Endothelial cell of umbilical vein (primary cell): ENCODE measurements around the gene SMIM20. TPM values are rescaled to one million over a fixed set of nuclear protein-coding genes. Genes with fewer than 3 reads are reported as not detected.
A peak's percentile ranks its signal among the peaks of the same experiment; 100 is the strongest.

Source experiments
- BruUV-seq: library from RNA; stranded (reverse); fragments of 400-500 nt; replicated peaks from 2 replicates; lab custom pipeline; 2021; lab: Mats Ljungman, UMichigan
- CTCF ChIA-PET: fragments of 300-600, 350-600 bp; sonication (Branson Sonifier 250); formaldehyde crosslinking; loops from one replicate; lab custom pipeline; 2021; ENCODE audit warnings: antibody characterized with exemption, inconsistent platforms; lab: Charles Lee
- POLR2A ChIA-PET: fragments of 300-600, 350-600 bp; sonication (Branson Sonifier 250); formaldehyde crosslinking; loops from one replicate; lab custom pipeline; 2021; ENCODE audit warnings: antibody characterized with exemption, inconsistent platforms; lab: Charles Lee
- DNase-seq: peaks from one replicate; pipeline ENCODE4 v3.0.0-alpha.2; 2011; ENCODE audit warnings: low read depth, low spot score
- FAIRE-seq: peaks from 2 replicates; lab custom pipeline; 2011; peaks lifted over from hg19 to GRCh38; lab: Jason Lieb, UNC
- H2AFZ ChIP-seq: 2 replicates; pipeline ENCODE4 v1.6.0; 2012; ENCODE audit warnings: low read depth, low read length, control low read depth, inconsistent platforms
- H3K27ac ChIP-seq: 2 replicates; pipeline ENCODE4 v1.5.1; 2011; ENCODE audit warnings: low read depth, mild to moderate bottlenecking, control low read depth, low read length, moderate library complexity; ENCODE audit not compliant: insufficient read depth
- H3K27me3 ChIP-seq, 2 experiments: 2 replicates each; pipeline versions ENCODE4 v1.6.0 to v1.6.1; 2011; ENCODE audit warnings: low read length in 2 of 2, mixed read lengths in 1 of 2; ENCODE audit not compliant: control insufficient read depth in 2 of 2, insufficient read depth in 2 of 2
- H3K36me3 ChIP-seq, 2 experiments: 2 replicates in 1 of 2; 3 replicates in 1 of 2; pipeline ENCODE4 v1.5.1; 2011; ENCODE audit warnings: low read length in 2 of 2, mild to moderate bottlenecking in 1 of 2, moderate library complexity in 1 of 2; ENCODE audit not compliant: control insufficient read depth in 2 of 2, insufficient read depth in 2 of 2; ENCODE audit errors: extremely low read depth in 1 of 2
- H3K4me1 ChIP-seq: 3 replicates; pipeline ENCODE4 v1.5.1; 2011; ENCODE audit warnings: mild to moderate bottlenecking, low read length; ENCODE audit not compliant: control insufficient read depth, insufficient read depth; ENCODE audit errors: extremely low read depth
- H3K4me2 ChIP-seq: 2 replicates; pipeline ENCODE4 v1.6.1; 2011; ENCODE audit warnings: low read length, control low read depth, mixed read lengths; ENCODE audit not compliant: insufficient read depth
- H3K4me3 ChIP-seq, 3 experiments: fragments of 200-600 bp in 1 of 3; sonication (generic), shearing (Covaris generic) in 1 of 3; replicated peaks in 1 of 3; 2 replicates each; pipeline ENCODE4 v1.5.1; 2011 to 2016; ENCODE audit warnings: control low read depth in 3 of 3, low read length in 3 of 3, mild to moderate bottlenecking in 2 of 3, inconsistent platforms in 1 of 3, low read depth in 1 of 3, moderate library complexity in 1 of 3; ENCODE audit not compliant: insufficient read depth in 1 of 3
- H3K79me2 ChIP-seq: 2 replicates; pipeline ENCODE4 v1.6.0; 2012; ENCODE audit warnings: low read length, inconsistent platforms; ENCODE audit not compliant: control insufficient read depth, insufficient read depth
- H3K9ac ChIP-seq: replicated peaks from 2 replicates; pipeline ENCODE3; 2011; ENCODE audit warnings: low read length, control low read depth; ENCODE audit not compliant: insufficient read depth; ENCODE audit errors: extremely low read depth
- H3K9me1 ChIP-seq: replicated peaks from 3 replicates; pipeline ENCODE4 v1.6.0; 2011; ENCODE audit warnings: mild to moderate bottlenecking, low read length; ENCODE audit not compliant: control insufficient read depth, insufficient read depth; ENCODE audit errors: extremely low read depth
- H3K9me3 ChIP-seq: replicated peaks from 2 replicates; pipeline ENCODE4 v1.5.1; 2012; ENCODE audit warnings: low read length, inconsistent platforms; ENCODE audit not compliant: control insufficient read depth, insufficient read depth
- H4K20me1 ChIP-seq: replicated peaks from 2 replicates; pipeline ENCODE3; 2011; ENCODE audit warnings: mild to moderate bottlenecking, low read length; ENCODE audit not compliant: control insufficient read depth, insufficient read depth; ENCODE audit errors: extremely low read depth
- EZH2 ChIP-seq: IDR thresholded peaks from 2 replicates; pipeline ENCODE4 v1.6.1; 2012; ENCODE audit warnings: borderline replicate concordance, low read depth, mild to moderate bottlenecking, moderate library complexity, low read length, inconsistent platforms; ENCODE audit not compliant: severe bottlenecking
- FOS ChIP-seq: IDR thresholded peaks from 2 replicates; pipeline ENCODE4 v1.6.1; 2011; ENCODE audit warnings: mild to moderate bottlenecking, low read length, moderate library complexity, borderline replicate concordance; ENCODE audit not compliant: insufficient read depth
- GATA2 ChIP-seq: IDR thresholded peaks from 2 replicates; pipeline ENCODE4 v1.7.0; 2011; ENCODE audit warnings: low read depth, mild to moderate bottlenecking, moderate library complexity, mixed read lengths, low read length; ENCODE audit not compliant: insufficient read length, insufficient read depth
- JUN ChIP-seq: IDR thresholded peaks from 2 replicates; pipeline ENCODE4 v1.6.1; 2011; ENCODE audit warnings: borderline replicate concordance, low read depth; ENCODE audit not compliant: insufficient read length, insufficient read depth
- MAX ChIP-seq: IDR thresholded peaks from 2 replicates; pipeline ENCODE4 v1.6.1; 2011; ENCODE audit not compliant: insufficient read depth, insufficient read length
- MYC ChIP-seq: IDR thresholded peaks from one replicate; pipeline ENCODE4 v1.6.1; 2011; ENCODE audit warnings: mild to moderate bottlenecking, low read depth, low read length
- POLR2A ChIP-seq: IDR thresholded peaks from 2 replicates; pipeline ENCODE4 v1.6.1; 2012; ENCODE audit warnings: low read depth, mild to moderate bottlenecking, control low read depth, low read length
- dilution Hi-C: fragments of 300-500 bp; cut with MboI; formaldehyde crosslinking; loops from one replicate; pipeline ENCODE4 v1.15.0; 2019; ENCODE audit warnings: low sequenced_read_pairs; ENCODE audit not compliant: extremely low pct_ligation_motif_present
- intact Hi-C: fragments of 100-400 bp; cut with micrococcal nuclease; formaldehyde crosslinking; loops from one replicate; pipeline ENCODE4 v1.10.0; 2022
- polyA plus RNA-seq, 4 experiments: library from polyadenylated mRNA; depleted of rRNA in 3 of 4; stranded (reverse) in 3 of 4; unstranded in 1 of 4; fragments of >200 nt; gene quantifications; 2 replicates each; pipeline versions ENCODE4 v1.2.1 to v1.2.3, GENCODE V29; 2011 to 2012; ENCODE audit warnings: missing spikeins in 1 of 4
- total RNA-seq: library from RNA; stranded (reverse); gene quantifications from 2 replicates; pipeline ENCODE4 v1.2.3, GENCODE V29; 2021
- TF ChIP-seq, protein P1 (sequence below), 2 donors: IDR thresholded peaks; 1 replicate in 1 of 2; 2 replicates in 1 of 2; pipeline ENCODE4 v1.5.1; 2011; ENCODE audit warnings: low read length in 2 of 2, mild to moderate bottlenecking in 2 of 2, moderate library complexity in 2 of 2, control low read depth in 1 of 2, inconsistent platforms in 1 of 2, low read depth in 1 of 2; ENCODE audit not compliant: insufficient read depth in 1 of 2; ENCODE audit errors: extremely low read depth in 1 of 2

The SMIM20 gene
- total and polyA plus RNA-seq, 2 donors (not counting 3 experiments of a cell fraction or from before 2014, with no cell fraction given), result 10.2 to 19.2 TPM

GRCh38 chr4:25919676-25920075, 5.7 kb downstream of the SMIM20 start:
- no peak overlapping the region for H3K4me3 ChIP-seq
- H3K27me3 ChIP-seq, result no peaks in the 10 kb centered on the region
- peaks cover 4% of the 10 kb centered on the region for H3K4me1 ChIP-seq
- H3K36me3 ChIP-seq, result no peaks in the 10 kb centered on the region
- peak; percentile 59 for FAIRE-seq
- no peak overlapping the region for H3K4me2 ChIP-seq
- H3K9ac ChIP-seq, result no peak overlapping the region
- peak overlapping the region; percentile 53 for H3K27ac ChIP-seq
- no TSS peak for BruUV-seq
- H4K20me1 ChIP-seq, result no peaks in the 10 kb centered on the region
- DNase-seq, result peak; percentile 72
- POLR2A ChIA-PET, result no interaction called here
- no peaks in the 10 kb centered on the region for H3K9me3 ChIP-seq
- peak overlapping the region; percentile 26 for H2AFZ ChIP-seq
- no peaks in the 10 kb centered on the region for H3K9me1 ChIP-seq
- H3K79me2 ChIP-seq, result no peaks in the 10 kb centered on the region
- TF ChIP-seq JUN, result peak; percentile 25
- TF ChIP-seq, protein P1, sequence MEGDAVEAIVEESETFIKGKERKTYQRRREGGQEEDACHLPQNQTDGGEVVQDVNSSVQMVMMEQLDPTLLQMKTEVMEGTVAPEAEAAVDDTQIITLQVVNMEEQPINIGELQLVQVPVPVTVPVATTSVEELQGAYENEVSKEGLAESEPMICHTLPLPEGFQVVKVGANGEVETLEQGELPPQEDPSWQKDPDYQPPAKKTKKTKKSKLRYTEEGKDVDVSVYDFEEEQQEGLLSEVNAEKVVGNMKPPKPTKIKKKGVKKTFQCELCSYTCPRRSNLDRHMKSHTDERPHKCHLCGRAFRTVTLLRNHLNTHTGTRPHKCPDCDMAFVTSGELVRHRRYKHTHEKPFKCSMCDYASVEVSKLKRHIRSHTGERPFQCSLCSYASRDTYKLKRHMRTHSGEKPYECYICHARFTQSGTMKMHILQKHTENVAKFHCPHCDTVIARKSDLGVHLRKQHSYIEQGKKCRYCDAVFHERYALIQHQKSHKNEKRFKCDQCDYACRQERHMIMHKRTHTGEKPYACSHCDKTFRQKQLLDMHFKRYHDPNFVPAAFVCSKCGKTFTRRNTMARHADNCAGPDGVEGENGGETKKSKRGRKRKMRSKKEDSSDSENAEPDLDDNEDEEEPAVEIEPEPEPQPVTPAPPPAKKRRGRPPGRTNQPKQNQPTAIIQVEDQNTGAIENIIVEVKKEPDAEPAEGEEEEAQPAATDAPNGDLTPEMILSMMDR (IDR thresholded peaks at IDR 0.05; ENCODE audit: extremely low read depth in 1 of 2, insufficient read depth in 1 of 2, low read depth in 1 of 2, low read length in 2 of 2), result no peak
- intact Hi-C loops, result no loop called here
- dilution Hi-C loops, result no loop called here
- CTCF ChIA-PET, result no interaction called here

DNA sequence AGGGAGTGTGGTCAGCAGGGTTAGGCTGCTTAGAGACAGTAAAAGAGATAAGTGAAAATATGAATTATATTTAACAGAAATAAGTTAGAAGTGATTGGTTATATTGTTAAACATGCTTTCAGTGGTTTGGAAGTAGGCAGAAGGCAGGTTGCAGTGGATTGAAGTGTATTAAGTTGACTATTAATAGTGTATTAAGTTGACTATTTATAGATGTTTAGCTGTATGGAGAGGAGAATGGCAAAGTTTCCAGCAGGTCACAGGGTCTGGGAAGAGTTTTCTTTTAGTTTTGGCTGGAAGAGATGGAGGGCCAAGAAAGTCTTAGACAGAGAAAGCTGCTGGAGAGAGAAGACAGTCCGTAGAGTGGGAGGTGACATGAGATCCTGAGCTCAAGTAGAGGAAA, 7.9 kb downstream of the SMIM20 start:
- Histone ChIP-seq H3K9me1 (no peaks in the 10 kb centered on the region), H3K36me3 (no peaks in the 10 kb centered on the region), H3K27ac (no peak overlapping the region), H2AFZ (no peak overlapping the region), H4K20me1 (no peaks in the 10 kb centered on the region), H3K9ac (no peak overlapping the region), H3K79me2 (no peaks in the 10 kb centered on the region), H3K4me1 (peaks cover 4% of the 10 kb centered on the region), H3K4me2 (no peak overlapping the region), H3K4me3 (no peak overlapping the region), H3K27me3 (no peaks in the 10 kb centered on the region), H3K9me3 (no peaks in the 10 kb centered on the region)
- dilution Hi-C loops, result no loop called here
- no TSS peak for BruUV-seq
- intact Hi-C loops, result no loop called here
- ChIA-PET CTCF (no interaction called here), POLR2A (no interaction called here)
- no peak for TF ChIP-seq FOS
- TF ChIP-seq JUN, result no peak
- TF ChIP-seq, protein P1 (IDR thresholded peaks at IDR 0.05; ENCODE audit: extremely low read depth in 1 of 2, insufficient read depth in 1 of 2, low read depth in 1 of 2, low read length in 2 of 2), result no peak
- TF ChIP-seq GATA2, result no peak
- TF ChIP-seq MYC, result no peak
- TF ChIP-seq POLR2A, result no peak
- TF ChIP-seq MAX, result no peak
- no peak for TF ChIP-seq EZH2
- no peak for FAIRE-seq
- no peak for DNase-seq
